ELR (cell line): ENCODE data around the gene PLPPR5.

Experiments used
- DNase-seq: peaks from one replicate; pipeline ENCODE4 v3.0.0-alpha.2; 2015; ENCODE audit warnings: low read depth

The PLPPR5 gene

GRCh38 chr1:98969798-98970490, 34.7 kb downstream of the PLPPR5 start:
- no peak for DNase-seq

GRCh38 chr1:98967122-98967521, 37.5 kb downstream of the PLPPR5 start:
- peak; percentile 4 for DNase-seq

- DNase-seq = no peak
Measured at GRCh38 chr1:98965394-98965793, 39.3 kb downstream of the PLPPR5 start.

- no peak for DNase-seq
Measured at GRCh38 chr1:98964198-98964597, 40.5 kb downstream of the PLPPR5 start.

- DNase-seq = no peak
Measured at GRCh38 chr1:98963064-98963758, 41.5 kb downstream of the PLPPR5 start.

GRCh38 chr1:98962156-98962555, 42.5 kb downstream of the PLPPR5 start:
- DNase-seq = peak; percentile 51

GRCh38 chr1:98949621-98950020, 55.0 kb downstream of the PLPPR5 start:
- no peak for DNase-seq

- DNase-seq = no peak
Measured at GRCh38 chr1:98949166-98949565, 55.5 kb downstream of the PLPPR5 start.

- no peak for DNase-seq
Measured at GRCh38 chr1:98947071-98947470, 57.6 kb downstream of the PLPPR5 start.

- peak; percentile 76 for DNase-seq
Measured at GRCh38 chr1:98940722-98941079, 64.0 kb downstream of the PLPPR5 start.

- no peak for DNase-seq
Measured at GRCh38 chr1:98940069-98940721, 64.5 kb downstream of the PLPPR5 start.

- no peak for DNase-seq
Measured at GRCh38 chr1:98939471-98939870, 65.2 kb downstream of the PLPPR5 start.

- no peak for DNase-seq
Measured at GRCh38 chr1:98937347-98937746, 67.3 kb downstream of the PLPPR5 start.

- DNase-seq = no peak
Measured at GRCh38 chr1:98932184-98932583, 72.5 kb downstream of the PLPPR5 start.

- DNase-seq = no peak
Measured at GRCh38 chr1:98931128-98931835, 73.4 kb downstream of the PLPPR5 start.

GRCh38 chr1:98929437-98929836, 75.2 kb downstream of the PLPPR5 start:
- DNase-seq = no peak

- DNase-seq = no peak
Measured at GRCh38 chr1:98926597-98926996, 78.1 kb downstream of the PLPPR5 start.

- DNase-seq = no peak
Measured at GRCh38 chr1:98924977-98925376, 79.7 kb downstream of the PLPPR5 start.

- no peak for DNase-seq
Measured at GRCh38 chr1:98923667-98924066, 81.0 kb downstream of the PLPPR5 start.

GRCh38 chr1:98921817-98922216, 82.8 kb downstream of the PLPPR5 start:
- peak; percentile 78 for DNase-seq

- DNase-seq = peak; percentile 93
Measured at GRCh38 chr1:98920441-98921110, 84.1 kb downstream of the PLPPR5 start.

- DNase-seq = no peak
Measured at GRCh38 chr1:98919652-98920051, 85.0 kb downstream of the PLPPR5 start.
